Tibial nerve (tissue), 3 donors: ENCODE data around the gene MAML3.

Experiments
- POLR2A ChIP-seq, 2 donors: fragments of 450-650 bp; IDR thresholded peaks; one replicate each; pipeline ENCODE4 v1.6.1; 2017; ENCODE audit warnings: antibody characterized with exemption in 2 of 2, mild to moderate bottlenecking in 2 of 2, moderate library complexity in 2 of 2
- TF ChIP-seq, protein P1 (sequence below), 5 experiments: fragments of 200-600 bp in 3 of 5; fragments of 450-650 bp in 2 of 5; sonication (generic) in 3 of 5; IDR thresholded peaks; one replicate each; pipeline ENCODE4 v1.5.1; 2016 to 2019; ENCODE audit warnings: antibody characterized with exemption in 5 of 5, mild to moderate bottlenecking in 3 of 5, moderate library complexity in 2 of 5

DNA sequence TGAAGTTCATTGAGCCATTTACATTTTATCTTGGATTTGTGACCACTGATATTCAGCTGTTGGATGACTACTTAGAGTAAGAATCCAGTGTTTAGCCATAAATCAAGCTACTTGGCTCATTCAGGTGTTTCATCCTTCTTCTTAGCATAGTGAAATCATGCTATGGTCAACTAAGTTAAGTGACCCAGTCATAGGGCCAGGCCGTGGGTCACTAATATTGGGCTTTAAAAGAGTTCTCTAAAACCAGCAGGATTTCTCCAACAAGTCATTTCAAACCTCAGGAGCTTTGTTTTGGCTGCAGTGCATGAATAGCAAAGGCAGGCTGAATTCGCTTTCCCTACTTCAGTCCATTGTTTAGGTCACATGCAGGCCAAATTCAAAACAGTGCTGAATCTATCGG lies 181.0 kb downstream of the MAML3 start:
- TF ChIP-seq, protein P1, sequence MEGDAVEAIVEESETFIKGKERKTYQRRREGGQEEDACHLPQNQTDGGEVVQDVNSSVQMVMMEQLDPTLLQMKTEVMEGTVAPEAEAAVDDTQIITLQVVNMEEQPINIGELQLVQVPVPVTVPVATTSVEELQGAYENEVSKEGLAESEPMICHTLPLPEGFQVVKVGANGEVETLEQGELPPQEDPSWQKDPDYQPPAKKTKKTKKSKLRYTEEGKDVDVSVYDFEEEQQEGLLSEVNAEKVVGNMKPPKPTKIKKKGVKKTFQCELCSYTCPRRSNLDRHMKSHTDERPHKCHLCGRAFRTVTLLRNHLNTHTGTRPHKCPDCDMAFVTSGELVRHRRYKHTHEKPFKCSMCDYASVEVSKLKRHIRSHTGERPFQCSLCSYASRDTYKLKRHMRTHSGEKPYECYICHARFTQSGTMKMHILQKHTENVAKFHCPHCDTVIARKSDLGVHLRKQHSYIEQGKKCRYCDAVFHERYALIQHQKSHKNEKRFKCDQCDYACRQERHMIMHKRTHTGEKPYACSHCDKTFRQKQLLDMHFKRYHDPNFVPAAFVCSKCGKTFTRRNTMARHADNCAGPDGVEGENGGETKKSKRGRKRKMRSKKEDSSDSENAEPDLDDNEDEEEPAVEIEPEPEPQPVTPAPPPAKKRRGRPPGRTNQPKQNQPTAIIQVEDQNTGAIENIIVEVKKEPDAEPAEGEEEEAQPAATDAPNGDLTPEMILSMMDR (IDR thresholded peaks at IDR 0.05): no peak
- TF ChIP-seq POLR2A (IDR thresholded peaks at IDR 0.05): no peak
